Measurements from ENCODE around the gene MYOZ1.

- TF ChIP-seq CTCF (IDR thresholded peaks at IDR 0.05) = no peak
- no peak for TF ChIP-seq EZH2 (IDR thresholded peaks at IDR 0.05; ENCODE audit: borderline replicate concordance, insufficient read depth, low read depth, low read length, poor library complexity, severe bottlenecking)
Observed at GRCh38 chr10:73635781-73636180, 5.5 kb downstream of the MYOZ1 start.

Measured in B cell (primary cell).